ENCODE data around the gene SUGCT. TPM values are rescaled to one million over a fixed set of nuclear protein-coding genes. Genes with fewer than 3 reads are reported as not detected.

The SUGCT gene
- total and polyA plus RNA-seq, 2 of the 13 experiments (the other 11 are each of a cell fraction or from before 2014, with no cell fraction given): 10.1 to 22.2 TPM

- no peak overlapping the region for H2AFZ ChIP-seq (ENCODE audit: low read length)
- no peak for FAIRE-seq
- intact Hi-C loops (cut with micrococcal nuclease; ENCODE audit: unreplicated experiment): no loop called here
- H3K27ac ChIP-seq (ENCODE audit: extremely low read length, insufficient read depth, low read length): no peak overlapping the region
- no peak for ATAC-seq
- no peak overlapping the region for H3K4me3 ChIP-seq (replicated peaks in 1 of 3; ENCODE audit: insufficient read depth in 1 of 3, low read depth in 2 of 3, low read length in 3 of 3)
- no peak overlapping the region for H3K4me2 ChIP-seq (ENCODE audit: low read depth, low read length)
- H3K4me1 ChIP-seq (ENCODE audit: insufficient read depth, low read length): no peaks in the 10 kb centered on the region
- H3K36me3 ChIP-seq (replicated peaks in 1 of 2; ENCODE audit: control insufficient read depth in 1 of 2, insufficient read depth in 2 of 2, low read length in 2 of 2): no peaks in the 10 kb centered on the region
- TF ChIP-seq ZNF354B (CRISPR knock-in tag; IDR thresholded peaks at IDR 0.05) (no peak), SCMH1 (CRISPR knock-in tag; IDR thresholded peaks at IDR 0.05; ENCODE audit: borderline replicate concordance) (no peak), NFYB (CRISPR knock-in tag; IDR thresholded peaks at IDR 0.05) (no peak), ZNF75D (CRISPR knock-in tag; IDR thresholded peaks at IDR 0.05; ENCODE audit: borderline replicate concordance) (no peak), POLR2G (IDR thresholded peaks at IDR 0.05; ENCODE audit: low read depth, low read length) (no peak), LCORL (IDR thresholded peaks at IDR 0.05) (no peak), LCORL (CRISPR knock-in tag; IDR thresholded peaks at IDR 0.05) (no peak), ZNF562 (CRISPR knock-in tag; IDR thresholded peaks at IDR 0.05; ENCODE audit: borderline replicate concordance) (no peak), NFAT5 (CRISPR knock-in tag; IDR thresholded peaks at IDR 0.05) (no peak), SOX13 (IDR thresholded peaks at IDR 0.05) (no peak), SOX13 (CRISPR knock-in tag; conservative IDR thresholded peaks at IDR 0.05 in 1 of 2, IDR thresholded peaks at IDR 0.05 in 1 of 2) (no peak), SRSF4 (IDR thresholded peaks at IDR 0.05; ENCODE audit: low read depth, low read length, poor library complexity, severe bottlenecking) (no peak), GTF2F1 (IDR thresholded peaks at IDR 0.05; ENCODE audit: low read length) (no peak)
- H3K79me2 ChIP-seq (ENCODE audit: insufficient read depth, low read length): no peaks in the 10 kb centered on the region
- in situ Hi-C loops (cut with HindIII; ENCODE audit: extremely low pct_ligation_motif_present, low pct_unique_long_range_greater_than_20kb): no loop called here
- BruUV-seq (replicated peaks): no TSS peak
- H3K27me3 ChIP-seq (ENCODE audit: control insufficient read depth in 1 of 2, insufficient read depth in 2 of 2, low read length in 2 of 2): no peaks in the 10 kb centered on the region
- no peaks in the 10 kb centered on the region for H4K20me1 ChIP-seq (ENCODE audit: insufficient read depth, low read length)
- no peak overlapping the region for H3K9ac ChIP-seq (ENCODE audit: insufficient read depth, low read depth, low read length)
- DNase-seq (ENCODE audit: low spot score): no peak
- ChIA-PET POLR2A (no interaction called here), CTCF (ENCODE audit: low intra/inter-chr PET ratio, low total read pairs) (no interaction called here)
- H3K9me3 ChIP-seq (ENCODE audit: low read length): peaks cover 5% of the 10 kb centered on the region
These were observed 707.8 kb downstream of the SUGCT start for GRCh38 chr7:40842641-40843040.
